ENCODE results near the gene ANKRD53. TPM values are rescaled to one million over a fixed set of nuclear protein-coding genes. Genes with fewer than 3 reads are reported as not detected.
A peak's percentile ranks its signal among the peaks of the same experiment; 100 is the strongest.
"Not testable (repeated sequence)": the region's sequence is repeated elsewhere in the genome, so short reads cannot be mapped to it uniquely, and the experiment has no call there.

ANKRD53 gene
- total and polyA plus RNA-seq, 2 experiments from 2014 or later = 0.97 to 4.7 TPM

- Histone ChIP-seq H4K20me1 (ENCODE audit: insufficient read depth, poor library complexity, severe bottlenecking) (peaks cover 12% of the 10 kb centered on the region), H3K9me2 (replicated peaks; ENCODE audit: insufficient read depth) (no peaks in the 10 kb centered on the region), H3K27ac (peak within 1 kb of the TSS; percentile 78), H3K27me3 (no peaks in the 10 kb centered on the region), H2AFZ (peak within 1 kb of the TSS; percentile 97), H3K9me3 (ENCODE audit: low read depth) (no peaks in the 10 kb centered on the region), H3K4me1 (ENCODE audit: insufficient read depth) (peaks cover 12% of the 10 kb centered on the region), H3K4me2 (peak within 1 kb of the TSS; percentile 99), H3K79me2 (peaks cover 24% of the 10 kb centered on the region), H3K36me3 (replicated peaks; ENCODE audit: insufficient read depth, low read depth) (no peaks in the 10 kb centered on the region), H3K4me3 (peak within 1 kb of the TSS; percentile 93)
- DNase-seq (ENCODE audit: low spot score) = peak; percentile 95
- TF ChIP-seq CTCF (IDR thresholded peaks at IDR 0.05; ENCODE audit: poor library complexity) (peak; percentile 71), EZH2 (IDR thresholded peaks at IDR 0.05; ENCODE audit: borderline replicate concordance) (no peak)
- 1% methylated on average over 58 of the region's 65 CpGs for WGBS (ENCODE audit: low lambda C conversion rate, missing lambda C conversion rate)
These were observed 16.4 kb downstream of the ANKRD53 start, which contains the start of gene TEX261 for GRCh38 chr2:70994699-70995425. TEX261 (minus strand) TSS chr2:70994873; CDS start chr2:70994757, 116 bp downstream.

DNA sequence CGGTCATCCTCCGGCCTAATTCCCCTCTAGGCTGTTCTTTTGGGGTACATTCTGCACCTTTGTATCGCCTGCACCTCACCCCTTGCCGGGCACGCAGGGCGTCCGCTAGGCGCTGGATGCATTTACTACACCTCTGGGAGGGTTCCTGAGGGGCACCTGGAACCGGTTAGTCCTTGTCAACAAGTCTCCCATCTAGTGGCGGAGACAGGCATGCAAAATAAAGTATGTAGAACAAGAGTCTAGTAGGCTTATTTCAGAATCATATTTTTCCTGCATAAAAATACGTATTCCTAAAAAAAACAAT lies 16.9 kb downstream of the ANKRD53 start:
- Histone ChIP-seq H3K79me2 (peaks cover 24% of the 10 kb centered on the region), H3K4me2 (peak overlapping the region; percentile 93), H3K27ac (no peak overlapping the region), H2AFZ (peak overlapping the region; percentile 94), H3K36me3 (replicated peaks; ENCODE audit: insufficient read depth, low read depth) (no peaks in the 10 kb centered on the region), H3K27me3 (no peaks in the 10 kb centered on the region), H3K9me3 (ENCODE audit: low read depth) (no peaks in the 10 kb centered on the region), H3K9me2 (replicated peaks; ENCODE audit: insufficient read depth) (no peaks in the 10 kb centered on the region), H4K20me1 (ENCODE audit: insufficient read depth, poor library complexity, severe bottlenecking) (peaks cover 12% of the 10 kb centered on the region), H3K4me3 (peak overlapping the region; percentile 74), H3K4me1 (ENCODE audit: insufficient read depth) (peaks cover 12% of the 10 kb centered on the region)
- TF ChIP-seq CTCF (IDR thresholded peaks at IDR 0.05; ENCODE audit: poor library complexity) (peak; percentile 42), EZH2 (IDR thresholded peaks at IDR 0.05; ENCODE audit: borderline replicate concordance) (no peak), EZH2phosphoT487 (IDR thresholded peaks at IDR 0.05; ENCODE audit: low read depth, severe bottlenecking, unreplicated experiment) (no peak)
- DNase-seq (ENCODE audit: low spot score) = peak; percentile 78
- 6% methylated on average over 11 of the region's 11 CpGs for WGBS (ENCODE audit: low lambda C conversion rate, missing lambda C conversion rate)

DNA sequence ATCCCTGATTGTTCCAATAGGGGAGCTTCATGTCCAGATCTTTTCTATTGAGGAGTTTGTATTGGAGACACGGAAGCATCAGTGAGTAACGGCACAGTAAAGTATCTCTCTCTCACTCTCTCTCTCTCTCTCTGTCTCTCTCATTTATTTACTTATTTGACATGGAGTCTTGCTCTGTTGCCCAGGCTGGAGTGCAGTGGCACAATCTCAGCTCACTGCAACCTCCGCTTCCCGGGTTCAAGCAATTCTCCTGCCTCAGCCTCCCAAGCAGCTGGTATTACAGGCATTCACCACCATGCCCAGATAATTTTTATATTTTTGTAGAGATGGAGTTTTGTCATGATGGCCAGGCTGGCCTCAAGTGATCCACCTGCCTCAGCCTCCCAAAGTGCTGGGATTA lies 20.5 kb downstream of the ANKRD53 start:
- not testable (repeated sequence) for H3K4me2 ChIP-seq; H3K79me2 ChIP-seq; H3K9me3 ChIP-seq (ENCODE audit: low read depth); H2AFZ ChIP-seq; H3K9me2 ChIP-seq (replicated peaks; ENCODE audit: insufficient read depth); H3K27me3 ChIP-seq; H3K27ac ChIP-seq; H3K36me3 ChIP-seq (replicated peaks; ENCODE audit: insufficient read depth, low read depth); DNase-seq (ENCODE audit: low spot score); H3K4me1 ChIP-seq (ENCODE audit: insufficient read depth); H4K20me1 ChIP-seq (ENCODE audit: insufficient read depth, poor library complexity, severe bottlenecking); H3K4me3 ChIP-seq
- 87% methylated on average over 4 of the region's 4 CpGs for WGBS (ENCODE audit: low lambda C conversion rate, missing lambda C conversion rate)

DNA sequence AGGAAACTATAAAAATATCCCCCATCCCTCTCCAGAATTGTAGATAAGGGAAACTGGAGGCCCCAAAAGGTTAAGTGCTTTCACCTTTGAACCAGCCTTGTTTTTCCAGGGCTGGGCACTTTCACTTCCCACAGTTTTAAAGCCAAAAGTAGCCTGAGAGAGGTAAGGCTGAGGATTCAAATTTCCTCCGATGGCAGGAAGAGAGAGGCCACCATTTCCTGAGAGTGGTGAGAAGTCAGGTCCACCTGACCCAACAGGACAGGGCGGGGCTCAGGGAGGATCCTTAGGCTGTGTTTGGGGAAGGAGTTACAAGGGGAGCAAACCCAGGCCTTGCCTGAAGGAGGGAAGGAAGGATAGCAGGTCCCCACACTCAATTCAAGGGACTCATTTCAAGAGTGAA lies 20.9 kb downstream of the ANKRD53 start:
- TF ChIP-seq EZH2phosphoT487 (IDR thresholded peaks at IDR 0.05; ENCODE audit: low read depth, severe bottlenecking, unreplicated experiment) = no peak
- TF ChIP-seq EZH2 (IDR thresholded peaks at IDR 0.05; ENCODE audit: borderline replicate concordance) = no peak
- no peak for TF ChIP-seq CTCF (IDR thresholded peaks at IDR 0.05; ENCODE audit: poor library complexity)
- WGBS (ENCODE audit: low lambda C conversion rate, missing lambda C conversion rate) = 72% methylated on average over 2 of the region's 2 CpGs
- Histone ChIP-seq H3K27ac (no peak overlapping the region), H3K4me1 (ENCODE audit: insufficient read depth) (peaks cover 6% of the 10 kb centered on the region), H3K9me3 (ENCODE audit: low read depth) (no peaks in the 10 kb centered on the region), H3K9me2 (replicated peaks; ENCODE audit: insufficient read depth) (no peaks in the 10 kb centered on the region), H3K36me3 (replicated peaks; ENCODE audit: insufficient read depth, low read depth) (no peaks in the 10 kb centered on the region), H2AFZ (no peak overlapping the region), H3K27me3 (no peaks in the 10 kb centered on the region), H4K20me1 (ENCODE audit: insufficient read depth, poor library complexity, severe bottlenecking) (no peaks in the 10 kb centered on the region), H3K4me3 (no peak overlapping the region), H3K4me2 (no peak overlapping the region), H3K79me2 (peaks cover 2% of the 10 kb centered on the region)
- DNase-seq (ENCODE audit: low spot score) = no peak

- not testable (repeated sequence) for H3K36me3 ChIP-seq (replicated peaks; ENCODE audit: insufficient read depth, low read depth); H3K9me3 ChIP-seq (ENCODE audit: low read depth); H3K4me3 ChIP-seq; H3K27me3 ChIP-seq; H4K20me1 ChIP-seq (ENCODE audit: insufficient read depth, poor library complexity, severe bottlenecking); H3K9me2 ChIP-seq (replicated peaks; ENCODE audit: insufficient read depth); H3K79me2 ChIP-seq; H3K4me2 ChIP-seq; H2AFZ ChIP-seq; DNase-seq (ENCODE audit: low spot score); H3K4me1 ChIP-seq (ENCODE audit: insufficient read depth); H3K27ac ChIP-seq
- 95% methylated on average over 10 of the region's 10 CpGs for WGBS (ENCODE audit: low lambda C conversion rate, missing lambda C conversion rate)
These were observed 21.5 kb downstream of the ANKRD53 start for GRCh38 chr2:70999931-71000330.
